ENCODE data around the gene TAPBP. TPM values are rescaled to one million over a fixed set of nuclear protein-coding genes. Genes with fewer than 3 reads are reported as not detected.
"Not testable (repeated sequence)": the region's sequence is repeated elsewhere in the genome, so short reads cannot be mapped to it uniquely, and the experiment has no call there.

TAPBP gene
- total RNA-seq, 3 donors from 2014 or later, result 38.6 to 67.8 (median 43.6) TPM

- DNase-seq (ENCODE audit: low spot score in 2 of 2), result no peak
- TF ChIP-seq POLR2AphosphoS5 (IDR thresholded peaks at IDR 0.05) (no peak), CTCF (IDR thresholded peaks at IDR 0.05) (no peak), POLR2A (IDR thresholded peaks at IDR 0.05) (no peak)
- Histone ChIP-seq H3K4me1 (no peaks in the 10 kb centered on the region), H3K9me3 (no peaks in the 10 kb centered on the region), H3K4me3 (no peak overlapping the region), H3K27me3 (no peaks in the 10 kb centered on the region), H3K36me3 (no peaks in the 10 kb centered on the region), H3K27ac (no peak overlapping the region)
- intact Hi-C loops (cut with DNase I; ENCODE audit: low total_unique reads), result no loop called here
Observed at GRCh38 chr6:33347816-33348215, 33.9 kb upstream of the TAPBP start.

- H3K36me3 ChIP-seq; H3K4me1 ChIP-seq; H3K27me3 ChIP-seq; H3K9me3 ChIP-seq; intact Hi-C loops (cut with DNase I; ENCODE audit: low total_unique reads); DNase-seq (ENCODE audit: low spot score in 2 of 2); H3K4me3 ChIP-seq; H3K27ac ChIP-seq: not testable (repeated sequence)
Observed at GRCh38 chr6:33346972-33347371, 33.1 kb upstream of the TAPBP start.

- H3K27me3 ChIP-seq, result no peaks in the 10 kb centered on the region
- H3K4me3 ChIP-seq, result peak overlapping the region in 2 of 3 donors; percentile 15 to 38
- H3K9me3 ChIP-seq, result no peaks in the 10 kb centered on the region
- H3K4me1 ChIP-seq, result no peaks in the 10 kb centered on the region
- intact Hi-C loops (cut with DNase I; ENCODE audit: low total_unique reads), result no loop called here
- H3K36me3 ChIP-seq, result no peaks in the 10 kb centered on the region
- TF ChIP-seq POLR2AphosphoS5 (IDR thresholded peaks at IDR 0.05) (no peak), CTCF (IDR thresholded peaks at IDR 0.05) (peak in 2 of 3 donors; percentile 63 to 66), POLR2A (IDR thresholded peaks at IDR 0.05) (no peak)
- DNase-seq (ENCODE audit: low spot score in 2 of 2), result peak; percentile 54 to 64
- H3K27ac ChIP-seq, result peak overlapping the region; percentile 57 to 66
Observed at GRCh38 chr6:33344701-33345697, 31.1 kb upstream of the TAPBP start.

GRCh38 chr6:33343953-33344611 is 30.2 kb upstream of the TAPBP start:
- Histone ChIP-seq H3K4me3 (no peak overlapping the region), H3K36me3 (no peaks in the 10 kb centered on the region), H3K27me3 (no peaks in the 10 kb centered on the region), H3K9me3 (no peaks in the 10 kb centered on the region), H3K4me1 (no peaks in the 10 kb centered on the region), H3K27ac (peak overlapping the region in 1 of 2 donors; percentile 66)
- intact Hi-C loops (cut with DNase I; ENCODE audit: low total_unique reads), result no loop called here
- TF ChIP-seq POLR2AphosphoS5 (IDR thresholded peaks at IDR 0.05), result no peak
- TF ChIP-seq POLR2A (IDR thresholded peaks at IDR 0.05), result no peak
- TF ChIP-seq CTCF (IDR thresholded peaks at IDR 0.05), result no peak
- no peak for DNase-seq (ENCODE audit: low spot score in 2 of 2)

GRCh38 chr6:33343606-33343952 is 29.7 kb upstream of the TAPBP start:
- H3K4me1 ChIP-seq; DNase-seq (ENCODE audit: low spot score in 2 of 2); H3K27me3 ChIP-seq; H3K27ac ChIP-seq; intact Hi-C loops (cut with DNase I; ENCODE audit: low total_unique reads); H3K4me3 ChIP-seq; H3K36me3 ChIP-seq; H3K9me3 ChIP-seq: not testable (repeated sequence)

- H3K36me3 ChIP-seq, result no peaks in the 10 kb centered on the region
- intact Hi-C loops (cut with DNase I; ENCODE audit: low total_unique reads), result no loop called here
- H3K27me3 ChIP-seq, result no peaks in the 10 kb centered on the region
- H3K9me3 ChIP-seq, result no peaks in the 10 kb centered on the region
- no peak overlapping the region for H3K4me3 ChIP-seq
- no peak overlapping the region for H3K27ac ChIP-seq
- H3K4me1 ChIP-seq, result no peaks in the 10 kb centered on the region
- TF ChIP-seq CTCF (IDR thresholded peaks at IDR 0.05), result no peak
- no peak for TF ChIP-seq POLR2A (IDR thresholded peaks at IDR 0.05)
- TF ChIP-seq POLR2AphosphoS5 (IDR thresholded peaks at IDR 0.05), result no peak
- DNase-seq (ENCODE audit: low spot score in 2 of 2), result no peak
Observed at GRCh38 chr6:33339193-33339592, 25.3 kb upstream of the TAPBP start.

Measured in breast epithelium (tissue), 4 donors.